ENCODE results near the gene PITPNC1. TPM values are rescaled to one million over a fixed set of nuclear protein-coding genes. Genes with fewer than 3 reads are reported as not detected.

PITPNC1 gene
- total and polyA plus RNA-seq, 2 of the 13 experiments (the other 11 are each of a cell fraction or from before 2014, with no cell fraction given): 4.1 to 5.7 TPM

- peak; percentile 56 for TF ChIP-seq NFYB (CRISPR knock-in tag; IDR thresholded peaks at IDR 0.05)
- TF ChIP-seq SOX13 (IDR thresholded peaks at IDR 0.05): no peak; the same call in 1 of the 2 replicates
- TF ChIP-seq SOX13 (CRISPR knock-in tag; conservative IDR thresholded peaks at IDR 0.05 in 1 of 2, IDR thresholded peaks at IDR 0.05 in 1 of 2): peak in 1 of 2 experiments; percentile 72; a peak in 2 of 4 replicates
- no peak; the same call in 1 of the 2 replicates for TF ChIP-seq MAFF (IDR thresholded peaks at IDR 0.05; ENCODE audit: low read depth, low read length)
- TF ChIP-seq, protein P1, sequence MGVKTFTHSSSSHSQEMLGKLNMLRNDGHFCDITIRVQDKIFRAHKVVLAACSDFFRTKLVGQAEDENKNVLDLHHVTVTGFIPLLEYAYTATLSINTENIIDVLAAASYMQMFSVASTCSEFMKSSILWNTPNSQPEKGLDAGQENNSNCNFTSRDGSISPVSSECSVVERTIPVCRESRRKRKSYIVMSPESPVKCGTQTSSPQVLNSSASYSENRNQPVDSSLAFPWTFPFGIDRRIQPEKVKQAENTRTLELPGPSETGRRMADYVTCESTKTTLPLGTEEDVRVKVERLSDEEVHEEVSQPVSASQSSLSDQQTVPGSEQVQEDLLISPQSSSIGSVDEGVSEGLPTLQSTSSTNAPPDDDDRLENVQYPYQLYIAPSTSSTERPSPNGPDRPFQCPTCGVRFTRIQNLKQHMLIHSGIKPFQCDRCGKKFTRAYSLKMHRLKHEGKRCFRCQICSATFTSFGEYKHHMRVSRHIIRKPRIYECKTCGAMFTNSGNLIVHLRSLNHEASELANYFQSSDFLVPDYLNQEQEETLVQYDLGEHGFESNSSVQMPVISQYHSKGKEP (CRISPR knock-in tag; IDR thresholded peaks at IDR 0.05): peak; percentile 60; the same call in 1 of the 2 replicates
- no peak for TF ChIP-seq ZNF850 (CRISPR knock-in tag; conservative IDR thresholded peaks at IDR 0.05)
- peak; percentile 92 for TF ChIP-seq E2F1 (CRISPR knock-in tag; IDR thresholded peaks at IDR 0.05)
- no peak for TF ChIP-seq HNRNPH1 (optimal IDR thresholded peaks at IDR 0.05; ENCODE audit: low read depth, low read length)
- peak; percentile 93 for TF ChIP-seq TP53 (CRISPR knock-in tag; conservative IDR thresholded peaks at IDR 0.05)
- no peak for TF ChIP-seq DDIT3 (CRISPR knock-in tag; IDR thresholded peaks at IDR 0.05)
- no peak for TF ChIP-seq SIX4 (CRISPR knock-in tag; IDR thresholded peaks at IDR 0.05)
- no peak for TF ChIP-seq SSRP1 (CRISPR knock-in tag; IDR thresholded peaks at IDR 0.05)
- TF ChIP-seq TARDBP (CRISPR knock-in tag; IDR thresholded peaks at IDR 0.05): peak; percentile 100
- peak; percentile 85; the same call in 1 of the 2 replicates for TF ChIP-seq ISL2 (CRISPR knock-in tag; IDR thresholded peaks at IDR 0.05)
- TF ChIP-seq, protein P2, sequence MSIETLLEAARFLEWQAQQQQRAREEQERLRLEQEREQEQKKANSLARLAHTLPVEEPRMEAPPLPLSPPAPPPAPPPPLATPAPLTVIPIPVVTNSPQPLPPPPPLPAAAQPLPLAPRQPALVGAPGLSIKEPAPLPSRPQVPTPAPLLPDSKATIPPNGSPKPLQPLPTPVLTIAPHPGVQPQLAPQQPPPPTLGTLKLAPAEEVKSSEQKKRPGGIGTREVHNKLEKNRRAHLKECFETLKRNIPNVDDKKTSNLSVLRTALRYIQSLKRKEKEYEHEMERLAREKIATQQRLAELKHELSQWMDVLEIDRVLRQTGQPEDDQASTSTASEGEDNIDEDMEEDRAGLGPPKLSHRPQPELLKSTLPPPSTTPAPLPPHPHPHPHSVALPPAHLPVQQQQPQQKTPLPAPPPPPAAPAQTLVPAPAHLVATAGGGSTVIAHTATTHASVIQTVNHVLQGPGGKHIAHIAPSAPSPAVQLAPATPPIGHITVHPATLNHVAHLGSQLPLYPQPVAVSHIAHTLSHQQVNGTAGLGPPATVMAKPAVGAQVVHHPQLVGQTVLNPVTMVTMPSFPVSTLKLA (IDR thresholded peaks at IDR 0.05): peak; percentile 52; the same call in 1 of the 2 replicates
- peak; percentile 49; the same call in 1 of the 2 replicates for TF ChIP-seq HMG20A (CRISPR knock-in tag; IDR thresholded peaks at IDR 0.05; ENCODE audit: borderline replicate concordance)
- TF ChIP-seq DRAP1 (CRISPR knock-in tag; IDR thresholded peaks at IDR 0.05): peak; percentile 99
- TF ChIP-seq, protein P3, sequence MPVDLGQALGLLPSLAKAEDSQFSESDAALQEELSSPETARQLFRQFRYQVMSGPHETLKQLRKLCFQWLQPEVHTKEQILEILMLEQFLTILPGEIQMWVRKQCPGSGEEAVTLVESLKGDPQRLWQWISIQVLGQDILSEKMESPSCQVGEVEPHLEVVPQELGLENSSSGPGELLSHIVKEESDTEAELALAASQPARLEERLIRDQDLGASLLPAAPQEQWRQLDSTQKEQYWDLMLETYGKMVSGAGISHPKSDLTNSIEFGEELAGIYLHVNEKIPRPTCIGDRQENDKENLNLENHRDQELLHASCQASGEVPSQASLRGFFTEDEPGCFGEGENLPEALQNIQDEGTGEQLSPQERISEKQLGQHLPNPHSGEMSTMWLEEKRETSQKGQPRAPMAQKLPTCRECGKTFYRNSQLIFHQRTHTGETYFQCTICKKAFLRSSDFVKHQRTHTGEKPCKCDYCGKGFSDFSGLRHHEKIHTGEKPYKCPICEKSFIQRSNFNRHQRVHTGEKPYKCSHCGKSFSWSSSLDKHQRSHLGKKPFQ (CRISPR knock-in tag; IDR thresholded peaks at IDR 0.05; ENCODE audit: insufficient replicate concordance): peak; percentile 81
- TF ChIP-seq, protein P4, sequence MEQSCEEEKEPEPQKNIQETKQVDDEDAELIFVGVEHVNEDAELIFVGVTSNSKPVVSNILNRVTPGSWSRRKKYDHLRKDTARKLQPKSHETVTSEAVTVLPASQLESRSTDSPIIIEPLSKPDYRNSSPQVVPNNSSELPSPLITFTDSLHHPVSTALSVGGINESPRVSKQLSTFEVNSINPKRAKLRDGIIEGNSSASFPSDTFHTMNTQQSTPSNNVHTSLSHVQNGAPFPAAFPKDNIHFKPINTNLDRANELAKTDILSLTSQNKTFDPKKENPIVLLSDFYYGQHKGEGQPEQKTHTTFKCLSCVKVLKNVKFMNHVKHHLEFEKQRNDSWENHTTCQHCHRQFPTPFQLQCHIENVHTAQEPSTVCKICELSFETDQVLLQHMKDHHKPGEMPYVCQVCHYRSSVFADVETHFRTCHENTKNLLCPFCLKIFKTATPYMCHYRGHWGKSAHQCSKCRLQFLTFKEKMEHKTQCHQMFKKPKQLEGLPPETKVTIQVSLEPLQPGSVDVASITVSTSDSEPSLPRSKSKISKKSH (CRISPR knock-in tag; IDR thresholded peaks at IDR 0.05; ENCODE audit: borderline replicate concordance): peak; percentile 94
- no peak for TF ChIP-seq NFE2L1 (CRISPR knock-in tag; IDR thresholded peaks at IDR 0.05; ENCODE audit: borderline replicate concordance)
- peak; percentile 94 for TF ChIP-seq HNRNPLL (IDR thresholded peaks at IDR 0.05; ENCODE audit: low read depth, low read length, poor library complexity, severe bottlenecking)
Measured at GRCh38 chr17:67717624-67718324, 340.7 kb downstream of the PITPNC1 start, which contains the start of gene NOL11 (continued).
